ENCODE data around the gene PBLD.
A peak's percentile ranks its signal among the peaks of the same experiment; 100 is the strongest.

DNA sequence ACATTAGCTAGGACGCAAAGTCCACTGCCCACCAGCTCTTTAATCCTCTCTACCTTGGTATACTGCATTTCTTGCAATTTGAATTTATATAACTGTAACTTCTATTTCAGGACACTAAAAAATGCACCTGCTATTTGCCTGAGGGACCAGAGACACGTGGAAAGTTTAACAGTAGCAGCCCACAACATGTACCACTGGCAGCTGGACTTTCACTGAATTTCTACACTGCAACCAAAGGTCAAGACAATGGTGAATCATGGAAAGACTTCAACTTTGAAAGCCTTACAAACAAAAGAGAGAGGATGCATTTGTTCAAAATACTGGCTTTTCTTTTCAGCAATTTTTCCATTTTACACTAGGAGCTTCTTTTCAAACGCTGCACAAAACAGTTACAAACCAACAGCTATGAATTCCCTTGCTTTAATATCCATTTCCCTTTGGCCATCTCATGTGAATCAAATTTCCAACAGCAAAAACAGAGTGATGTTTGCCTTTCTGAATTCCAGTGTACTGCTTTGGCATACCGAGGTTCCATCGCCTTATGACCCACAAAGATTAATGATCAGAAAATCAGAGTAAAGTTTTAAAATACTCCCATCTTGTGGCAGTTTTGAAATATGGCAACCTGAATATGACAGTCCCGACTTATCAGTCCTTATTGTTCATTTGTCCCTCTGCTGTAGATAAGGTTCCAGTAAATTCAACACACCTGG lies 30.8 kb downstream of the PBLD start:
- TF ChIP-seq CTCF (IDR thresholded peaks at IDR 0.05) (peak; percentile 76), MYC (IDR thresholded peaks at IDR 0.05; ENCODE audit: borderline replicate concordance, low read length) (no peak), CHD2 (IDR thresholded peaks at IDR 0.05; ENCODE audit: low read length, partially characterized antibody) (no peak), CEBPB (IDR thresholded peaks at IDR 0.05) (no peak), RAD21 (conservative IDR thresholded peaks at IDR 0.05 in 1 of 2, IDR thresholded peaks at IDR 0.05 in 1 of 2) (peak; percentile 82 to 85), HOXA7 (CRISPR knock-in tag; IDR thresholded peaks at IDR 0.05) (no peak), RNF2 (IDR thresholded peaks at IDR 0.05; ENCODE audit: borderline replicate concordance, low read depth) (no peak)
- TF ChIP-seq, protein P1, sequence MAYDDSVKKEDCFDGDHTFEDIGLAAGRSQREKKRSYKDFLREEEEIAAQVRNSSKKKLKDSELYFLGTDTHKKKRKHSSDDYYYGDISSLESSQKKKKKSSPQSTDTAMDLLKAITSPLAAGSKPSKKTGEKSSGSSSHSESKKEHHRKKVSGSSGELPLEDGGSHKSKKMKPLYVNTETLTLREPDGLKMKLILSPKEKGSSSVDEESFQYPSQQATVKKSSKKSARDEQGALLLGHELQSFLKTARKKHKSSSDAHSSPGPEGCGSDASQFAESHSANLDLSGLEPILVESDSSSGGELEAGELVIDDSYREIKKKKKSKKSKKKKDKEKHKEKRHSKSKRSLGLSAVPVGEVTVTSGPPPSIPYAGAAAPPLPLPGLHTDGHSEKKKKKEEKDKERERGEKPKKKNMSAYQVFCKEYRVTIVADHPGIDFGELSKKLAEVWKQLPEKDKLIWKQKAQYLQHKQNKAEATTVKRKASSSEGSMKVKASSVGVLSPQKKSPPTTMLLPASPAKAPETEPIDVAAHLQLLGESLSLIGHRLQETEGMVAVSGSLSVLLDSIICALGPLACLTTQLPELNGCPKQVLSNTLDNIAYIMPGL (CRISPR knock-in tag; IDR thresholded peaks at IDR 0.05; ENCODE audit: borderline replicate concordance), result no peak

Data from A549 (cell line).